Stimulated activated CD8-positive, alpha-beta memory T cell treated with anti-CD3 and anti-CD28 coated beads, Interleukin-4, amount 100 ng/mL, for 24 hours (primary cell): ENCODE results near the gene NPLOC4.
"Not testable (repeated sequence)": the region's sequence is repeated elsewhere in the genome, so short reads cannot be mapped to it uniquely, and the experiment has no call there.

Experiments used
- DNase-seq: peaks from one replicate; pipeline ENCODE4 v3.0.0-alpha.2; 2020; ENCODE audit warnings: low read depth

The NPLOC4 gene

GRCh38 chr17:81636505-81637288 is at the start of gene NPLOC4, which contains the start of gene TSPAN10:
Gene NPLOC4 (minus strand): TSS chr17:81637112. CDS start chr17:81636930, 182 bp downstream.
Gene TSPAN10 (plus strand): TSS chr17:81637196. CDS start chr17:81642413, 5,217 bp downstream.
- DNase-seq: peak; percentile 76

GRCh38 chr17:81686614-81687013 is 49.7 kb upstream of the NPLOC4 start:
- DNase-seq: no peak

- no peak for DNase-seq
These were observed 48.2 kb upstream of the NPLOC4 start for GRCh38 chr17:81685108-81685507.

GRCh38 chr17:81684442-81684911 is 47.6 kb upstream of the NPLOC4 start:
- no peak for DNase-seq

- peak; percentile 93 for DNase-seq
These were observed 46.9 kb upstream of the NPLOC4 start, which contains the start of the genes ARL16 and HGS for GRCh38 chr17:81683584-81684441. Gene ARL16 (minus strand): TSS chr17:81683797. CDS start chr17:81683753, 44 bp downstream. Gene HGS (plus strand): TSS chr17:81684011. CDS start chr17:81684067, 56 bp downstream.

GRCh38 chr17:81683208-81683583 is 46.3 kb upstream of the NPLOC4 start:
- DNase-seq: no peak

GRCh38 chr17:81682565-81683207 is 45.8 kb upstream of the NPLOC4 start:
- DNase-seq: no peak

- DNase-seq: no peak
These were observed 44.8 kb upstream of the NPLOC4 start for GRCh38 chr17:81681672-81682071.

GRCh38 chr17:81680150-81680549 is 43.2 kb upstream of the NPLOC4 start:
- DNase-seq: no peak

GRCh38 chr17:81676906-81677305 is 40.0 kb upstream of the NPLOC4 start:
- no peak for DNase-seq

- not testable (repeated sequence) for DNase-seq
These were observed 38.8 kb upstream of the NPLOC4 start for GRCh38 chr17:81675515-81676221.

GRCh38 chr17:81673561-81674258 is 36.8 kb upstream of the NPLOC4 start:
- DNase-seq: no peak

GRCh38 chr17:81672954-81673353 is 36.0 kb upstream of the NPLOC4 start:
- DNase-seq: no peak

- DNase-seq: no peak
These were observed 35.6 kb upstream of the NPLOC4 start for GRCh38 chr17:81672504-81672903.

- no peak for DNase-seq
These were observed 30.8 kb upstream of the NPLOC4 start for GRCh38 chr17:81667754-81668153.

GRCh38 chr17:81666342-81667191 is 29.7 kb upstream of the NPLOC4 start, which contains the start of the genes CCDC137 and OXLD1:
Gene CCDC137 (plus strand): TSS chr17:81666737. CDS start chr17:81666767, 30 bp downstream.
Gene OXLD1 (minus strand): TSS chr17:81666605. CDS start chr17:81666577, 28 bp downstream.
- DNase-seq: peak; percentile 90

- DNase-seq: no peak
These were observed 29.1 kb upstream of the NPLOC4 start for GRCh38 chr17:81666092-81666341.

GRCh38 chr17:81665205-81666091 is 28.5 kb upstream of the NPLOC4 start:
- DNase-seq: no peak

GRCh38 chr17:81664051-81664470 is 27.1 kb upstream of the NPLOC4 start:
- no peak for DNase-seq
